ENCODE results near the gene OR4D9. TPM values are rescaled to one million over a fixed set of nuclear protein-coding genes. Genes with fewer than 3 reads are reported as not detected.

The OR4D9 gene
- total and polyA plus RNA-seq, 10 of the 15 experiments (the other 5 are each of a cell fraction or from before 2014, with no cell fraction given), result not detected

DNA sequence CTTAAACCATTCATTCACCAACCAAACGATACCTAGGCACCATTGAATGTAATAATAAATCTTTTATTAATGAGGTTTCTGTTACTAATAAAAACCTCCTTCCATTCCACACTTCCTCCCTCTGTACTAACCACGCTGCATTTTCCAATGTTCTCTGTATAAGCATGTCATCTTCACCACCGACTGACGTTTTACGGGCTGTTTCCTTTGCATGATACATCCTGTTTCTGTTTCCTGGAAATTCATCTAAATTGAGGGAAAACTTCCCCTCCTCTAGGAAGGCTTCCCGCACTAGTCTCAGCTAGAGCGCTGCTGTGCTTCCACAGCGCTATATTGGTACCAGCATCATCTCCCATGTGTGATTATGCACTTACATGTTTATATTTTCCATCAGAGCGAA is 36.2 kb upstream of the OR4D9 start:
- Histone ChIP-seq H3K27me3 (replicated peaks in 1 of 2; ENCODE audit: control insufficient read depth in 2 of 2, insufficient read depth in 2 of 2, low read length in 1 of 2) (no peaks in the 10 kb centered on the region), H3K4me2 (ENCODE audit: control insufficient read depth, insufficient read depth) (no peak overlapping the region), H3K4me3 (no peak overlapping the region), H3K9me3 (replicated peaks; ENCODE audit: control insufficient read depth, insufficient read depth, low read length) (no peaks in the 10 kb centered on the region), H3K79me2 (ENCODE audit: control insufficient read depth, insufficient read depth, low read length) (no peaks in the 10 kb centered on the region), H3K27ac (ENCODE audit: control insufficient read depth, insufficient read depth) (no peak overlapping the region), H3K36me3 (ENCODE audit: control insufficient read depth in 2 of 2, insufficient read depth in 2 of 2, low read length in 1 of 2) (no peaks in the 10 kb centered on the region), H3K9ac (ENCODE audit: control insufficient read depth, insufficient read depth, low read length) (no peak overlapping the region), H4K20me1 (ENCODE audit: control insufficient read depth, insufficient read depth) (no peaks in the 10 kb centered on the region), H2AFZ (ENCODE audit: control insufficient read depth, low read depth, low read length) (no peak overlapping the region), H3K4me1 (ENCODE audit: control insufficient read depth, insufficient read depth, low read length) (no peaks in the 10 kb centered on the region; the same call in 1 of the 2 replicates)
- 46% methylated on average over 9 of the region's 9 CpGs for WGBS (ENCODE audit: insufficient coverage, insufficient replicate concordance, low lambda C conversion rate, missing lambda C conversion rate)
- CTCF ChIA-PET, result no interaction called here
- in situ Hi-C loops (cut with MboI), result no loop called here
- FAIRE-seq (no peak), DNase-seq (ENCODE audit: low read depth, low spot score) (no peak), ATAC-seq (no peak)
- intact Hi-C loops (cut with micrococcal nuclease; ENCODE audit: unreplicated experiment), result no loop called here
- BruUV-seq (replicated peaks), result no TSS peak
- TF ChIP-seq SRF (IDR thresholded peaks at IDR 0.05; ENCODE audit: low read depth in 2 of 2, low read length in 2 of 2), result no peak
- TF ChIP-seq ZNF622 (IDR thresholded peaks at IDR 0.05), result no peak
- TF ChIP-seq ZZZ3 (IDR thresholded peaks at IDR 0.05; ENCODE audit: control insufficient read depth, insufficient read length, low read depth), result no peak
- no peak for TF ChIP-seq RUNX3 (IDR thresholded peaks at IDR 0.05; ENCODE audit: low read length)
- no peak for TF ChIP-seq MEF2B (IDR thresholded peaks at IDR 0.05; ENCODE audit: partially characterized antibody, poor library complexity, severe bottlenecking)
- no peak for TF ChIP-seq PML (IDR thresholded peaks at IDR 0.05; ENCODE audit: low read length)
- TF ChIP-seq, protein P1, sequence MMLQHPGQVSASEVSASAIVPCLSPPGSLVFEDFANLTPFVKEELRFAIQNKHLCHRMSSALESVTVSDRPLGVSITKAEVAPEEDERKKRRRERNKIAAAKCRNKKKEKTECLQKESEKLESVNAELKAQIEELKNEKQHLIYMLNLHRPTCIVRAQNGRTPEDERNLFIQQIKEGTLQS (IDR thresholded peaks at IDR 0.05; ENCODE audit: borderline replicate concordance, extremely low read depth, low read depth, low read length), result no peak
- TF ChIP-seq BRCA1 (IDR thresholded peaks at IDR 0.05; ENCODE audit: low read depth, low read length), result no peak
- TF ChIP-seq MTA3 (IDR thresholded peaks at IDR 0.05; ENCODE audit: borderline replicate concordance, low read length), result no peak
- no peak for TF ChIP-seq DPF2 (IDR thresholded peaks at IDR 0.05)
- no peak for TF ChIP-seq RAD51 (IDR thresholded peaks at IDR 0.05)
- TF ChIP-seq SPI1 (IDR thresholded peaks at IDR 0.05; ENCODE audit: borderline replicate concordance, insufficient read depth, low read depth, low read length), result no peak
- TF ChIP-seq ESRRA (IDR thresholded peaks at IDR 0.05; ENCODE audit: low read length), result no peak
- no peak for TF ChIP-seq POLR2AphosphoS5 (IDR thresholded peaks at IDR 0.05; ENCODE audit: low read length)
- TF ChIP-seq, protein P2, sequence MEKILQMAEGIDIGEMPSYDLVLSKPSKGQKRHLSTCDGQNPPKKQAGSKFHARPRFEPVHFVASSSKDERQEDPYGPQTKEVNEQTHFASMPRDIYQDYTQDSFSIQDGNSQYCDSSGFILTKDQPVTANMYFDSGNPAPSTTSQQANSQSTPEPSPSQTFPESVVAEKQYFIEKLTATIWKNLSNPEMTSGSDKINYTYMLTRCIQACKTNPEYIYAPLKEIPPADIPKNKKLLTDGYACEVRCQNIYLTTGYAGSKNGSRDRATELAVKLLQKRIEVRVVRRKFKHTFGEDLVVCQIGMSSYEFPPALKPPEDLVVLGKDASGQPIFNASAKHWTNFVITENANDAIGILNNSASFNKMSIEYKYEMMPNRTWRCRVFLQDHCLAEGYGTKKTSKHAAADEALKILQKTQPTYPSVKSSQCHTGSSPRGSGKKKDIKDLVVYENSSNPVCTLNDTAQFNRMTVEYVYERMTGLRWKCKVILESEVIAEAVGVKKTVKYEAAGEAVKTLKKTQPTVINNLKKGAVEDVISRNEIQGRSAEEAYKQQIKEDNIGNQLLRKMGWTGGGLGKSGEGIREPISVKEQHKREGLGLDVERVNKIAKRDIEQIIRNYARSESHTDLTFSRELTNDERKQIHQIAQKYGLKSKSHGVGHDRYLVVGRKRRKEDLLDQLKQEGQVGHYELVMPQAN (conservative IDR thresholded peaks at IDR 0.05), result no peak
- TF ChIP-seq RBBP5 (conservative IDR thresholded peaks at IDR 0.05), result no peak
- SMC1A ChIA-PET (ENCODE audit: uncharacterized antibody, unreplicated experiment), result no interaction called here
- RAD21 ChIA-PET (ENCODE audit: unreplicated experiment), result no interaction called here
- POLR2A ChIA-PET, result interaction anchor here (0.6 kb wide), 1 partner anchor 152 kb away, joined by 4 read pairs; no protein-coding TSS in a partner anchor

All from GM12878 (cell line).